IMR-90 (cell line): Measurements from ENCODE around the gene LCN12. TPM values are rescaled to one million over a fixed set of nuclear protein-coding genes. Genes with fewer than 3 reads are reported as not detected.

Experiments used
- ATAC-seq: fragments of 200-7000 bp; cut with Tn5 transposase; 2 replicates; pipeline ENCODE4 v1.9.1; 2020; ENCODE audit warnings: low read depth, mild to moderate bottlenecking, moderate library complexity
- BruUV-seq: library from RNA; stranded (reverse); fragments of 400-500 nt; replicated peaks from 2 replicates; lab custom pipeline; 2021; lab: Mats Ljungman, UMichigan
- CTCF ChIA-PET: fragments of 300-600 bp; formaldehyde crosslinking; extraction: SDS; loops from one replicate; lab custom pipeline; 2021; ENCODE audit warnings: antibody characterized with exemption; lab: Yijun Ruan, JAX
- POLR2A ChIA-PET: fragments of 300-600 bp; sonication (Branson Sonifier 250); formaldehyde crosslinking; loops from one replicate; lab custom pipeline; 2022; ENCODE audit warnings: antibody characterized with exemption; ENCODE audit not compliant: unreplicated experiment; lab: Charles Lee
- DNase-seq: peaks from one replicate; pipeline ENCODE4 v3.0.0; 2013
- H2AFZ ChIP-seq: replicated peaks from 2 replicates; pipeline ENCODE3; 2013; ENCODE audit warnings: low read length, mild to moderate bottlenecking; ENCODE audit not compliant: poor library complexity
- H2AK5ac ChIP-seq: 2 replicates; pipeline ENCODE4 v1.6.1; 2013; ENCODE audit warnings: low read depth, low read length, inconsistent platforms
- H2AK9ac ChIP-seq: replicated peaks from 2 replicates; pipeline ENCODE3; 2013; ENCODE audit warnings: mild to moderate bottlenecking, low read depth, low read length, moderate library complexity; ENCODE audit not compliant: poor library complexity
- H2BK120ac ChIP-seq: 2 replicates; pipeline ENCODE4 v1.6.1; 2013; ENCODE audit warnings: low read depth, low read length, inconsistent platforms
- H2BK15ac ChIP-seq: 3 replicates; pipeline ENCODE4 v1.6.1; 2013; ENCODE audit warnings: low read depth, low read length, inconsistent platforms
- H2BK20ac ChIP-seq: 2 replicates; pipeline ENCODE4 v1.6.1; 2013; ENCODE audit warnings: low read depth, mild to moderate bottlenecking, inconsistent platforms, low read length, moderate library complexity
- H2BK5ac ChIP-seq: 2 replicates; pipeline ENCODE4 v1.6.1; 2013; ENCODE audit warnings: mild to moderate bottlenecking, low read depth, low read length, inconsistent platforms; ENCODE audit not compliant: poor library complexity, severe bottlenecking
- H3K14ac ChIP-seq: replicated peaks from 2 replicates; pipeline ENCODE4 v1.6.1; 2013; ENCODE audit warnings: low read depth, low read length, inconsistent platforms
- H3K18ac ChIP-seq: 2 replicates; pipeline ENCODE4 v1.6.1; 2013; ENCODE audit warnings: low read depth, low read length, control low read depth
- H3K23ac ChIP-seq: 2 replicates; pipeline ENCODE4 v1.6.1; 2013; ENCODE audit warnings: low read depth, low read length, inconsistent platforms
- H3K27ac ChIP-seq: 2 replicates; pipeline ENCODE4 v1.5.1; 2013; ENCODE audit warnings: mild to moderate bottlenecking, control low read depth, low read length; ENCODE audit not compliant: insufficient read depth
- H3K27me3 ChIP-seq: 2 replicates; pipeline ENCODE4 v1.6.1; 2013; ENCODE audit warnings: low read length; ENCODE audit not compliant: control insufficient read depth, insufficient read depth
- H3K36me3 ChIP-seq: 2 replicates; pipeline ENCODE4 v1.6.1; 2013; ENCODE audit warnings: low read length, mixed read lengths; ENCODE audit not compliant: control insufficient read depth, insufficient read depth
- H3K4ac ChIP-seq: 2 replicates; pipeline ENCODE4 v1.6.1; 2013; ENCODE audit warnings: low read depth, low read length, inconsistent platforms
- H3K4me1 ChIP-seq: 2 replicates; pipeline ENCODE4 v1.6.1; 2013; ENCODE audit warnings: low read length, mixed read lengths; ENCODE audit not compliant: control insufficient read depth, insufficient read depth
- H3K4me2 ChIP-seq: 2 replicates; pipeline ENCODE4 v1.6.1; 2013; ENCODE audit warnings: low read depth, mild to moderate bottlenecking, control low read depth, low read length, moderate library complexity
- H3K4me3 ChIP-seq: 2 replicates; pipeline ENCODE4 v1.5.1; 2013; ENCODE audit warnings: low read depth, mild to moderate bottlenecking, control low read depth, low read length, moderate library complexity; ENCODE audit not compliant: insufficient read depth
- H3K56ac ChIP-seq: 2 replicates; pipeline ENCODE4 v1.6.1; 2013; ENCODE audit warnings: low read length, inconsistent platforms; ENCODE audit not compliant: insufficient read depth; ENCODE audit errors: extremely low read depth
- H3K79me1 ChIP-seq, 2 experiments: 2 replicates each; pipeline ENCODE4 v1.6.1; 2013; ENCODE audit warnings: low read length in 2 of 2, inconsistent platforms in 1 of 2, low read depth in 1 of 2
- H3K9ac ChIP-seq: 2 replicates; pipeline ENCODE4 v1.6.1; 2013; ENCODE audit warnings: low read depth, low read length, control low read depth
- H3K9me1 ChIP-seq: 2 replicates; pipeline ENCODE4 v1.6.1; 2013; ENCODE audit warnings: low read length, inconsistent platforms; ENCODE audit not compliant: insufficient read depth
- H3K9me3 ChIP-seq: 2 replicates; pipeline ENCODE4 v1.6.1; 2013; ENCODE audit warnings: low read length; ENCODE audit not compliant: control insufficient read depth, insufficient read depth
- H4K20me1 ChIP-seq: 2 replicates; pipeline ENCODE4 v1.6.1; 2013; ENCODE audit warnings: low read length, inconsistent platforms; ENCODE audit not compliant: insufficient read depth
- H4K5ac ChIP-seq: 2 replicates; pipeline ENCODE4 v1.6.1; 2013; ENCODE audit warnings: mild to moderate bottlenecking, low read depth, low read length, control low read depth
- H4K8ac ChIP-seq, 2 experiments: 2 replicates each; pipeline ENCODE4 v1.6.1; 2013; ENCODE audit warnings: low read depth in 2 of 2, low read length in 2 of 2, control low read depth in 1 of 2, inconsistent platforms in 1 of 2
- H4K91ac ChIP-seq: 2 replicates; pipeline ENCODE4 v1.6.1; 2013; ENCODE audit warnings: low read depth, low read length, inconsistent platforms; ENCODE audit not compliant: insufficient read depth
- CHD1 ChIP-seq: IDR thresholded peaks from 2 replicates; pipeline ENCODE4 v1.6.1; 2012; ENCODE audit warnings: low read depth, low read length, improper control_type of control experiment
- CTCF ChIP-seq: conservative IDR thresholded peaks from 2 replicates; pipeline ENCODE4 v1.5.1; 2012; ENCODE audit warnings: mild to moderate bottlenecking, low read depth, low read length, improper control_type of control experiment
- FOS ChIP-seq: fragments of 150-350 bp; IDR thresholded peaks from 2 replicates; pipeline ENCODE4 v1.6.1; 2016; ENCODE audit warnings: low read depth, low read length
- MAFK ChIP-seq: IDR thresholded peaks from 2 replicates; pipeline ENCODE4 v1.6.1; 2012; ENCODE audit warnings: low read depth, low read length, improper control_type of control experiment
- MAZ ChIP-seq: IDR thresholded peaks from 2 replicates; pipeline ENCODE4 v1.6.1; 2012; ENCODE audit warnings: low read depth, mild to moderate bottlenecking, low read length, improper control_type of control experiment, moderate library complexity, borderline replicate concordance
- MXI1 ChIP-seq: IDR thresholded peaks from 2 replicates; pipeline ENCODE4 v1.6.1; 2012; ENCODE audit warnings: low read depth, mild to moderate bottlenecking, low read length, moderate library complexity, borderline replicate concordance
- NFE2L2 ChIP-seq: fragments of 150-350 bp; IDR thresholded peaks from 2 replicates; pipeline ENCODE4 v1.6.1; 2016; ENCODE audit warnings: low read depth, mild to moderate bottlenecking, low read length
- RAD21 ChIP-seq: IDR thresholded peaks from 2 replicates; pipeline ENCODE4 v1.6.1; 2012; ENCODE audit warnings: low read length, improper control_type of control experiment
- RFX5 ChIP-seq: IDR thresholded peaks from 2 replicates; pipeline ENCODE4 v1.8.0; 2012; ENCODE audit warnings: low read depth, mild to moderate bottlenecking, low read length, moderate library complexity
- SMC3 ChIP-seq: fragments of 150-350 bp; IDR thresholded peaks from 2 replicates; pipeline ENCODE4 v1.6.1; 2016; ENCODE audit warnings: low read depth, mild to moderate bottlenecking, antibody characterized with exemption, low read length, moderate library complexity
- USF2 ChIP-seq: fragments of 150-350 bp; IDR thresholded peaks from 2 replicates; pipeline ENCODE4 v1.6.1; 2017; ENCODE audit warnings: mild to moderate bottlenecking, antibody characterized with exemption, low read length, low read depth
- WGBS, 2 experiments: methylation state at CpG; one replicate each; pipeline versions ENCODE4 v1.1.5 to v1.1.7; 2013; ENCODE audit warnings: missing lambda C conversion rate in 2 of 2; ENCODE audit not compliant: insufficient read length in 1 of 2; ENCODE audit errors: extremely low coverage in 2 of 2; 5-methylcytosine and 5-hydroxymethylcytosine counted together
- dilution Hi-C: fragments of 300-500 bp; cut with HindIII; formaldehyde crosslinking; loops from one replicate; pipeline ENCODE4 v1.14.3; 2018; ENCODE audit warnings: low sequenced_read_pairs; ENCODE audit not compliant: unreplicated experiment
- in situ Hi-C: fragments of 300-500 bp; cut with MboI; formaldehyde crosslinking; loops from 3 replicates; pipeline ENCODE4 v1.14.3; 2019; ENCODE audit warnings: low sequenced_read_pairs, inconsistent platforms, mixed read lengths
- intact Hi-C: fragments of 100-400 bp; cut with micrococcal nuclease; formaldehyde crosslinking; loops from 2 replicates; pipeline ENCODE4 v1.10.0; 2022
- polyA plus RNA-seq, 3 experiments: library from polyadenylated mRNA; depleted of rRNA; stranded (reverse); fragments of >200 nt; gene quantifications; 2 replicates each; pipeline ENCODE4 v1.2.3, GENCODE V29; 2012; ENCODE audit warnings: low replicate concordance in 1 of 3
- total RNA-seq: library from RNA; depleted of rRNA; stranded (reverse); fragments of >200 nt; gene quantifications from 2 replicates; pipeline ENCODE4 v1.2.3, GENCODE V29; 2012

The LCN12 gene
- total and polyA plus RNA-seq, 2 of the 4 experiments (the other 2 are of a cell fraction), result 0.12 TPM; not detected in 1

- H3K18ac ChIP-seq, result no peak overlapping the region
- H3K9me3 ChIP-seq, result peaks cover 3% of the 10 kb centered on the region
- H3K79me1 ChIP-seq, result no peaks in the 10 kb centered on the region
- no peak overlapping the region for H3K9ac ChIP-seq
- H2BK5ac ChIP-seq, result no peak overlapping the region
- no peak overlapping the region for H2BK20ac ChIP-seq
- no peak overlapping the region for H3K14ac ChIP-seq
- no peaks in the 10 kb centered on the region for H4K20me1 ChIP-seq
- ATAC-seq, result no peak
- H2BK120ac ChIP-seq, result no peak overlapping the region
- peaks cover 18% of the 10 kb centered on the region; the same call in 1 of the 2 replicates for H3K27me3 ChIP-seq
- POLR2A ChIA-PET, result no interaction called here
- H2AK9ac ChIP-seq, result no peak overlapping the region
- H3K27ac ChIP-seq, result no peak overlapping the region
- in situ Hi-C loops, result no loop called here
- no peak overlapping the region for H3K4ac ChIP-seq
- no peaks in the 10 kb centered on the region for H3K9me1 ChIP-seq
- no peak overlapping the region for H4K8ac ChIP-seq
- TF ChIP-seq USF2 (no peak), SMC3 (no peak), MAFK (no peak), CTCF (no peak), CHD1 (no peak), FOS (no peak), RAD21 (no peak), NFE2L2 (no peak), RFX5 (no peak), MAZ (no peak), MXI1 (no peak)
- WGBS, 2 experiments, result 87% methylated on average over 24 of the region's 44 CpGs; no CpG with 5 or more reads in 1 of the 2 experiments
- H3K4me3 ChIP-seq, result no peak overlapping the region
- H2AFZ ChIP-seq, result no peak overlapping the region
- no peak overlapping the region for H4K5ac ChIP-seq
- no peak overlapping the region for H3K23ac ChIP-seq
- no peak overlapping the region for H2AK5ac ChIP-seq
- H3K36me3 ChIP-seq, result no peaks in the 10 kb centered on the region
- no peak overlapping the region for H2BK15ac ChIP-seq
- no peak for DNase-seq
- H3K4me1 ChIP-seq, result no peaks in the 10 kb centered on the region; the same call in 1 of the 2 replicates
- dilution Hi-C loops, result no loop called here
- intact Hi-C loops, result no loop called here
- H3K4me2 ChIP-seq, result no peak overlapping the region
- H3K56ac ChIP-seq, result no peak overlapping the region
- CTCF ChIA-PET, result no interaction called here
- no peak overlapping the region for H4K91ac ChIP-seq
- BruUV-seq, result no TSS peak
These were observed 1.1 kb downstream of the LCN12 start for GRCh38 chr9:136952876-136953770.
